ENCODE results near the gene MUC5AC.

MUC5AC gene

GRCh38 chr11:1226226-1226985 lies 68.7 kb downstream of the MUC5AC start:
- DNase-seq (ENCODE audit: low spot score), result no peak

DNA sequence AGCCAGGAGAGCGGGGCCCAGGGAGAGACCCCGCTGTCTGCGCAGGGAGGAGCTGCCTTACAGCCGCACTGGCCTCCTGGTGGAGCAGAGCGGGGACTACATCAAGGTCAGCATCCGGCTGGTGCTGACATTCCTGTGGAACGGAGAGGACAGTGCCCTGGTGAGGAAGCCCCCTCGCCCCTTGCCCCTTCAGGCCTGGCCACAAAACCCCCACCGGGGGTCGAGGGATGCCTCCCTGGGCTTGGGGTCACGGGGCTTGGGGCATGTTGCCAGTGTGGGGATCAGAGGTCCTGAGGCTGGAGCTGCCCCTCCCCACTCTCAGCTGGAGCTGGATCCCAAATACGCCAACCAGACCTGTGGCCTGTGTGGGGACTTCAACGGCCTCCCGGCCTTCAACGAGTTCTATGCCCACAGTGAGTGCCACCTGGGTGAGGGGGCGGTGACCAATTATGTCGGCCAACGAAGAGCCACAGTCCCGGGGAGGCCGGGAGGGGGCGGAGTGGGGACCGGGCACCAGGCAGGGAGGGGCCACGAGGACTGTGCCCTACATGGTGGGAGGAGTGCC lies 69.3 kb downstream of the MUC5AC start:
- no peak for DNase-seq (ENCODE audit: low spot score)

DNA sequence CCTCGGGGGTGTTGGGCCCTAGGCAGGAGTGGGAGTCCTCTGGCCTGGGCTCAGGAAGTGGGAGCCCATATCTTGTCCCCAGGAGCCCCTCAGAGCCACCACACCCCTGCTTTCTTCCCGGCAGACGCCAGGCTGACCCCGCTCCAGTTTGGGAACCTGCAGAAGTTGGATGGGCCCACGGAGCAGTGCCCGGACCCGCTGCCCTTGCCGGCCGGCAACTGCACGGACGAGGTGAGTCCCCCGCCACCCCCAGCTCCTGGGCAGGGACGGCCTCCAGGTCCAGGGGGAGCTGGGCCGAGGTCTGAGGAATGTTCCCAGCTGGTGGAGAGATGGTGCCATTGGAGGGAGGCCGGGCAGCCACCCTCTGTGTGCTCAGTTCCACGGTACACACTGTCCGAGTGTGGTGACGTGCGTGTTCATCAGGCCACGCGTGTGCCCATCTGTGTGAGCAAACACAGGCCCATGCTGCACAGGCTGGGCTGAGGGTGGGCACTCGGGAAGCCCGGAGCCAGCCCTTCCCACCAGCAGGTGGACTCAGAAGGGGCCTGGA lies 69.9 kb downstream of the MUC5AC start:
- DNase-seq (ENCODE audit: low spot score), result no peak

GRCh38 chr11:1228101-1228821 lies 70.5 kb downstream of the MUC5AC start:
- no peak for DNase-seq (ENCODE audit: low spot score)

DNA sequence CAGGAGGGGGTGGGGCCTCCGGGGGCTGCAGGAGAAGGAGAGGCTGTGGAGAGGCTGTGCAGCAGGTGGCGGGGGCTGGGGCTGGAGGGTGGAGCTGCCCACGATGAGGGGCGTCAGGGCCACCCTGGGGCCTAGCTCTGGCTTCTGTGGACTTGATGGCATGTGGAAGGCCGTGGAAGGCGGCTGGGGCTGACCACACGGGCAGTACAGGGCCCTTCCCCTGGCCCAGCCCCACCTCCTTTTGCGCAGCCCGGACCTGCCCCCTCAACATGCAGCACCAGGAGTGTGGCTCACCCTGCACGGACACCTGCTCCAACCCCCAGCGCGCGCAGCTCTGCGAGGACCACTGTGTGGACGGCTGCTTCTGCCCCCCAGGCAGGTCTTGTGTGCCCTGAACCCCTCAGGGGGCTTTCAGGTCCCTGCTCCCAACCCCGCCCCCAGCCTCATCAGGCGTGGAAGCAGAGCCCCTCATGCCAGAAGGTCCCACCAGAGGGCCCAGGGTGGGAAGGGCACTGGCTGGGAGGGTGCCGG lies 71.2 kb downstream of the MUC5AC start:
- DNase-seq (ENCODE audit: low spot score), result no peak

DNA sequence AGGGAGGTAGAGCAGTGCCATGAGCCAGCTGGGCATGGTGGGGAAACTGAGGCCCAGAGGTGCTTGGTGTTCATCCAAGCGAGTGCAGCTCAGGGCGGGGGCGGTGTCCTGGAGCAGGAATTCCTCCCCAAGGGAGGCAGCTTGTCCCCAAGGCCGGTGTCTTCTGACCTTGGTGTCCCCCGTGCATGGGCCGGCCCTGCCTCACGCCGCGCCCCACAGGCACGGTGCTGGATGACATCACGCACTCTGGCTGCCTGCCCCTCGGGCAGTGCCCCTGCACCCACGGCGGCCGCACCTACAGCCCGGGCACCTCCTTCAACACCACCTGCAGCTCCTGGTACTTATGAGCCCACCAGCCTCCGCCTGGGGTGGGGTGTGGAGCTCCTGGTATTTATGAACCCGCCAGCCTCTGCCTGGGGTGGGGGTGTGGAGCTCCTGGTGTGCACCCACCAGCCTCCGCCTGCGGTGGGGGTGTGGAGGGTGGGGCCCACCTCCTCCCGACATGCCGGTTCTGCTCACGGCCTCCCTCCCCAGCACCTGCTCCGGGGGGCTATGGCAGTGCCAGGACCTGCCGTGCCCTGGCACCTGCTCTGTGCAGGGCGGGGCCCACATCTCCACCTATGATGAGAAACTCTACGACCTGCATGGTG lies 71.8 kb downstream of the MUC5AC start:
- DNase-seq (ENCODE audit: low spot score), result no peak

- DNase-seq (ENCODE audit: low spot score), result no peak
These were observed 72.3 kb downstream of the MUC5AC start for GRCh38 chr11:1230121-1230455.

- DNase-seq (ENCODE audit: low spot score), result no peak
These were observed 73.0 kb downstream of the MUC5AC start for GRCh38 chr11:1230456-1231395.

DNA sequence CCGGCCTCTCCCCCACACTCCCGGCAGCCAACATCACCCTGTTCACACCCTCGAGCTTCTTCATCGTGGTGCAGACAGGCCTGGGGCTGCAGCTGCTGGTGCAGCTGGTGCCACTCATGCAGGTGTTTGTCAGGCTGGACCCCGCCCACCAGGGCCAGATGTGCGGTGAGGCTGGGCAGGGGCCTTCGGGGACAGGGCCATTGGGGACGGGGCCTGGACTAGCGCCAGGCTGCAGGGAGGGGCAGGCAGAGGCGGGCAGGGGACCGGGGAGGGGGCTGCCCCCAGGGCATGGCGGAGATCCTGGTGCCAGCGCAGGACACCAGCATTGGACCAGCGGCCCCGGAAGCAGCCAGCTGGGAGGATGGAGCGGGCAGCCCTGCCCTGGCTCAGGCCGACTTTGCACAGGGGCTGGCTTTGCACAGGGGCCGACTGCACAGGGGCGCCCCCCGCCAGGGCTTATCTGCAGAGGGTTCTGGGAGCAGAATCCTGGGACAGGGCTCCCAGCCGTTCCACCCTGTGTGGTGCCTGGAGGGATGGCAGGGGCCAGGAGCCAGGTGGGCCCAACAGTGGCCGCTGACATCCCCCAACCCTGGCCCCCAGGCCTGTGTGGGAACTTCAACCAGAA lies 73.8 kb downstream of the MUC5AC start:
- DNase-seq (ENCODE audit: low spot score), result no peak

- DNase-seq (ENCODE audit: low spot score), result no peak
These were observed 74.5 kb downstream of the MUC5AC start for GRCh38 chr11:1232021-1232882.

DNA sequence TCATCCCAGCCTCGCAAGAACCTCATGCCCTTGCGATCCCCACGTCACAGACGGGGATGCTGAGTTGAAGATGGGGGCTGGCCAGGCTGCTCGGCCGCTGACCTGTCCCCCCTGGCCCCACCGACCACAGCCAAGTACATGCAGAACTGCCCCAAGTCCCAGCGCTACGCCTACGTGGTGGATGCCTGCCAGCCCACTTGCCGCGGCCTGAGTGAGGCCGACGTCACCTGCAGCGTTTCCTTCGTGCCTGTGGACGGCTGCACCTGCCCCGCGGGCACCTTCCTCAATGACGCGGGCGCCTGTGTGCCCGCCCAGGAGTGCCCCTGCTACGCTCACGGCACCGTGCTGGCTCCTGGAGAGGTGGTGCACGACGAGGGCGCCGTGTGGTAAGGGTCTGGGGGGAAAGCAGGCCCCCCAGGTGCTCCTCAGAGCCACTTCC lies 75.1 kb downstream of the MUC5AC start:
- no peak for DNase-seq (ENCODE audit: low spot score)

- no peak for DNase-seq (ENCODE audit: low spot score)
These were observed 75.7 kb downstream of the MUC5AC start for GRCh38 chr11:1233351-1234053.

GRCh38 chr11:1234054-1234720 lies 76.4 kb downstream of the MUC5AC start:
- DNase-seq (ENCODE audit: low spot score), result no peak

DNA sequence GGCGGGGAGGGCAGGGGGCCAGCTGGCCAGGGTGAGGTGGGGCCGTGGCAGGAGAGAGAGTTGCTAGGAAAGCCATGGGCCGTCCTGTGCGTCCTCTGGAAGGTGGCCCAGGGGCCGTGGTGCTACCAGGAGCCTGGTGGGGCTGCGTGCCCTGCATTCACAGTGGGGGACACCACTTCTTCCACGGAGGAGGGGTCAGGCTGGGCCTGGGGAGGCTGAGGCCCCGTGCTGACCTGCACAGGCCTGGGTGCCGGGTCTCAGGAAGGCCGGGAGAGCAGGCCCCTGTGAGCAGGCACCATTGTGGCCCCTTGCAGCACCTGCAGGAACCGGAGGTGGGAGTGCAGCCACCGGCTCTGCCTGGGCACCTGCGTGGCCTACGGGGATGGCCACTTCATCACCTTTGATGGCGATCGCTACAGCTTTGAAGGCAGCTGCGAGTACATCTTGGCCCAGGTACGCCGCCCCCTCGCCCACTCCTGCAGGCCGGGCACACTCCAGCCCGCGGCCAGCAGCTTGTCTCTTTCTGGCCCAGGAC lies 77.1 kb downstream of the MUC5AC start:
- no peak for DNase-seq (ENCODE audit: low spot score)

DNA sequence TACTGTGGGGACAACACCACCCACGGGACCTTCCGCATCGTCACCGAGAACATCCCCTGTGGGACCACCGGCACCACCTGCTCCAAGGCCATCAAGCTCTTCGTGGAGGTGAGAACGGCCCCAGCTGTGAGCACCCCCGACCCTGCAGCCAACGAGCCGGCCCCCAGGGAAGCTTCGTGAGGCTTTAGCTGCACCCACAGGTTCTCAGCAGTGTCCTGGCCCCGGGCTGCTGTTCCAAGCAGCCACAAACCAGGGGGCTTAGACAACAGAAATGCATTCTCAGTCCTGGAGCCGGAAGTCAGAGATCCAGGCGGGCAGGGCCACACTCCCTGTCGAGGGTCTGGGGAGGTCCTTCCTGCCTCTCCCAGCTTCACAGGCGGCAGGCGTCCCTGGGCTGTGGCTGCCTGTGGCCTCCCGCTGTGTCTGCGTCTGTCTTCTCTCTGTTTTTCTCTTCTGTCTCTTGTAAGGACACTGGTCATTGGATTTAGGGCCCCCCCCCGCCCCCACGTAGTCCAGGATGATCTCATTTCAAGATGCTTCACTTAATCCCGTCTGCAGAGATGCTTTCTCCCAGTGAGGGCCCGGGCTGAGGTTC lies 77.7 kb downstream of the MUC5AC start:
- DNase-seq (ENCODE audit: low spot score), result no peak

DNA sequence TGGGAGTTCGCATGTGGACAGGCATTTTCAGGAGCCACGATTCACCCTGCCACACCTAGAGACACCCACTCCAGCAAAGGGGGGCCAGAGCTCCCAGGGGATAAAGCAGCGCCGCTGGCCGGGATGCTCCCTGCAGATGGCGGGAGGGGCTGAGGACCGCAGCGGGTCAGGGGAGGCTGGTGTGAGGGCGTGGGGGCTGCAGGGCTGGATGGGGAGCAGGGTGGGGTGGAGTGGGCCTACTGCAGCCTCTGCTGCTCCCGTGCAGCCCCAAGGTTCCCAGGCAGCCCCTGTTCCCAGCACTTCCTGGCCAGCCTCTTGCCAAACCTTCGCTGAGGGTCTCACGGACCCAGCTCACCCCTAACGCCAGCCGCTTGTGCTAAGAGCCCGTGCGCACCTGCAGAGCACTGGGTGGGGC lies 78.2 kb downstream of the MUC5AC start:
- no peak for DNase-seq (ENCODE audit: low spot score)

DNA sequence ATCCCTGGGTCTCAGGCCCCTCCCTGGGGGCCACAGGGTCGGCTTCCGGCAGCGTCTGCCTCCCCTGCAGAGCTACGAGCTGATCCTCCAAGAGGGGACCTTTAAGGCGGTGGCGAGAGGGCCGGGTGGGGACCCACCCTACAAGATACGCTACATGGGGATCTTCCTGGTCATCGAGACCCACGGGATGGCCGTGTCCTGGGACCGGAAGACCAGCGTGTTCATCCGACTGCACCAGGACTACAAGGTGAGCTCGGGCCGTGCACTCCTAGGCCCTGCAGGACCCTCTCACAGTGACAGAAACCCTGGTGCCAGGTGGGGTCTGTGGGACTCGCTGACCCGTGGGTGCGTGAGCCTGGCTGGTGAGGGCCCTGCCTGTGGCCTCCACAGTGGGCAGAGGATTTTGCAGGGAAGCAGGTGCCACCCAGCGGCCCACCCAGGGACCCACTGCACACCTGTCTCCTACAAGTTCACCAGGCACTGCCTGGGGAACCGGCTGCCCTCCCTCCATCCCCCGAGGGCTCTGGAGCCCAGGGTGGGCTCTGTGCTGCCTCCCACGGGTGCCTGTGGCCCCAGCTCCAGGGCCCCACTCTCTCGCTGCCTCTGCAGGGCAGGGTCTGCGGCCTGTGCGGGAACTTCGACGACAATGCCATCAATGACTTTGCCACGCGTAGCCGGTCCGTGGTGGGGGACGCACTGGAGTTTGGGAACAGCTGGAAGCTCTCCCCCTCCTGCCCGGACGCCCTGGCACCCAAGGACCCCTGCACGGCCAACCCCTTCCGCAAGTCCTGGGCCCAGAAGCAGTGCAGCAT lies 78.8 kb downstream of the MUC5AC start:
- DNase-seq (ENCODE audit: low spot score), result no peak

Data from pons (tissue), 1 donor.